OCI-LY1 (cell line): ENCODE results near the gene DENND5B.
"Not testable (repeated sequence)": the region's sequence is repeated elsewhere in the genome, so short reads cannot be mapped to it uniquely, and the experiment has no call there.

Experiments used
- H2AFZ ChIP-seq: fragments of 200-600 bp; sonication (generic), shearing (Covaris generic); 2 replicates; pipeline ENCODE4 v1.6.0; 2014; ENCODE audit warnings: antibody characterized with exemption, mild to moderate bottlenecking, low read length
- H3F3A ChIP-seq: fragments of 200-600 bp; sonication (generic), shearing (Covaris generic); 2 replicates; pipeline ENCODE4 v1.6.0; 2014; ENCODE audit warnings: mild to moderate bottlenecking, antibody characterized with exemption, low read length, moderate library complexity; ENCODE audit not compliant: insufficient read depth
- H3K27ac ChIP-seq: fragments of 200-600 bp; sonication (generic); 2 replicates; pipeline ENCODE4 v1.5.1; 2014; ENCODE audit warnings: low read length, mixed run types, mild to moderate bottlenecking, low read depth; ENCODE audit not compliant: poor library complexity, severe bottlenecking
- H3K27me3 ChIP-seq: fragments of 200-600 bp; sonication (generic); 2 replicates; pipeline ENCODE4 v1.6.0; 2014; ENCODE audit warnings: antibody characterized with exemption, mild to moderate bottlenecking, low read length, moderate library complexity; ENCODE audit not compliant: insufficient read depth
- H3K36me3 ChIP-seq: fragments of 200-600 bp; sonication (generic); 2 replicates; pipeline ENCODE4 v1.6.1; 2014; ENCODE audit warnings: mild to moderate bottlenecking, antibody characterized with exemption, low read length, moderate library complexity, mixed read lengths; ENCODE audit not compliant: insufficient read depth
- H3K4me1 ChIP-seq: fragments of 200-600 bp; sonication (generic); 2 replicates; pipeline ENCODE4 v1.5.1; 2014; ENCODE audit warnings: mild to moderate bottlenecking, low read length, moderate library complexity; ENCODE audit not compliant: insufficient read depth, severe bottlenecking
- H3K4me2 ChIP-seq: fragments of 200-600 bp; sonication (generic), shearing (Covaris generic); 2 replicates; pipeline ENCODE4 v1.6.1; 2014; ENCODE audit warnings: low read length
- H3K4me3 ChIP-seq: fragments of 200-600 bp; sonication (generic); 2 replicates; pipeline ENCODE4 v1.5.1; 2014; ENCODE audit warnings: low read length, low read depth, mild to moderate bottlenecking, mixed read lengths; ENCODE audit not compliant: poor library complexity, severe bottlenecking
- H3K79me2 ChIP-seq: fragments of 200-600 bp; shearing (Covaris generic); 2 replicates; pipeline ENCODE4 v1.6.1; 2016; ENCODE audit warnings: mixed run types, low read length, mixed read lengths; ENCODE audit not compliant: insufficient read depth
- H3K9ac ChIP-seq: fragments of 200-600 bp; sonication (generic), shearing (Covaris generic); 2 replicates; pipeline ENCODE4 v1.6.1; 2014; ENCODE audit warnings: mild to moderate bottlenecking, low read length, mixed read lengths
- H3K9me2 ChIP-seq: fragments of 200-600 bp; sonication (generic), shearing (Covaris generic); 2 replicates; pipeline ENCODE4 v1.6.1; 2014; ENCODE audit warnings: low read depth, mild to moderate bottlenecking, low read length, mixed read lengths
- H3K9me3 ChIP-seq: fragments of 200-600 bp; shearing (Covaris generic); 2 replicates; pipeline ENCODE4 v1.6.1; 2014; ENCODE audit warnings: low read length, mixed read lengths
- H4K20me1 ChIP-seq: fragments of 200-600 bp; sonication (generic), shearing (Covaris generic); 2 replicates; pipeline ENCODE4 v1.6.0; 2016; ENCODE audit warnings: mild to moderate bottlenecking, low read length; ENCODE audit not compliant: insufficient read depth
- CTCF ChIP-seq: fragments of 200-600 bp; sonication (generic), shearing (Covaris generic); IDR thresholded peaks from 2 replicates; pipeline ENCODE4 v1.5.1; 2017; ENCODE audit warnings: mild to moderate bottlenecking, antibody characterized with exemption, low read length, moderate library complexity, mixed read lengths
- EZH2 ChIP-seq: fragments of 200-600 bp; sonication (generic), shearing (Covaris generic); IDR thresholded peaks from 2 replicates; pipeline ENCODE4 v1.8.0; 2017; ENCODE audit warnings: borderline replicate concordance, mixed run types, mild to moderate bottlenecking, antibody characterized with exemption, low read length, moderate library complexity, mixed read lengths

The DENND5B gene

GRCh38 chr12:31574803-31575575 lies 15.9 kb downstream of the DENND5B start:
- no peak overlapping the region for H2AFZ ChIP-seq
- no peak overlapping the region for H3K4me3 ChIP-seq
- no peak for TF ChIP-seq CTCF
- TF ChIP-seq EZH2: no peak
- H3K9me3 ChIP-seq: no peaks in the 10 kb centered on the region
- H3F3A ChIP-seq: peaks cover 6% of the 10 kb centered on the region; the same call in 1 of the 2 replicates
- no peak overlapping the region for H3K4me2 ChIP-seq
- peaks cover 72% of the 10 kb centered on the region for H3K4me1 ChIP-seq
- peaks cover 43% of the 10 kb centered on the region for H3K79me2 ChIP-seq
- H3K27ac ChIP-seq: peak overlapping the region; percentile 49
- no peaks in the 10 kb centered on the region for H3K9me2 ChIP-seq
- H4K20me1 ChIP-seq: no peaks in the 10 kb centered on the region
- no peaks in the 10 kb centered on the region for H3K36me3 ChIP-seq
- H3K27me3 ChIP-seq: no peaks in the 10 kb centered on the region
- no peak overlapping the region for H3K9ac ChIP-seq

GRCh38 chr12:31574367-31574766 lies 16.6 kb downstream of the DENND5B start:
- not testable (repeated sequence) for H3K27me3 ChIP-seq, H4K20me1 ChIP-seq, H2AFZ ChIP-seq, H3K9me2 ChIP-seq, H3F3A ChIP-seq, H3K4me2 ChIP-seq, H3K4me3 ChIP-seq, H3K9me3 ChIP-seq, H3K36me3 ChIP-seq, H3K9ac ChIP-seq
- peak overlapping the region; percentile 49 for H3K27ac ChIP-seq
- peaks cover 72% of the 10 kb centered on the region for H3K4me1 ChIP-seq
- H3K79me2 ChIP-seq: peaks cover 43% of the 10 kb centered on the region

- no peaks in the 10 kb centered on the region for H4K20me1 ChIP-seq
- peaks cover 81% of the 10 kb centered on the region for H3K4me1 ChIP-seq
- H3K9me2 ChIP-seq: no peaks in the 10 kb centered on the region
- H2AFZ ChIP-seq: no peak overlapping the region
- H3K9ac ChIP-seq: no peak overlapping the region
- peaks cover 6% of the 10 kb centered on the region; the same call in 1 of the 2 replicates for H3F3A ChIP-seq
- H3K9me3 ChIP-seq: no peaks in the 10 kb centered on the region
- H3K36me3 ChIP-seq: no peaks in the 10 kb centered on the region
- no peaks in the 10 kb centered on the region for H3K27me3 ChIP-seq
- H3K4me3 ChIP-seq: no peak overlapping the region
- H3K4me2 ChIP-seq: no peak overlapping the region
- H3K79me2 ChIP-seq: peaks cover 55% of the 10 kb centered on the region
- H3K27ac ChIP-seq: peak overlapping the region; percentile 24
- no peak for TF ChIP-seq EZH2
- TF ChIP-seq CTCF: no peak
These were observed 17.9 kb downstream of the DENND5B start for GRCh38 chr12:31572900-31573600.
